Measurements from ENCODE around the gene CHORDC1. TPM values are rescaled to one million over a fixed set of nuclear protein-coding genes. Genes with fewer than 3 reads are reported as not detected.

CHORDC1 gene
- total and polyA plus RNA-seq, 8 donors: 6.0 to 17.3 (median 11.2) TPM

DNA sequence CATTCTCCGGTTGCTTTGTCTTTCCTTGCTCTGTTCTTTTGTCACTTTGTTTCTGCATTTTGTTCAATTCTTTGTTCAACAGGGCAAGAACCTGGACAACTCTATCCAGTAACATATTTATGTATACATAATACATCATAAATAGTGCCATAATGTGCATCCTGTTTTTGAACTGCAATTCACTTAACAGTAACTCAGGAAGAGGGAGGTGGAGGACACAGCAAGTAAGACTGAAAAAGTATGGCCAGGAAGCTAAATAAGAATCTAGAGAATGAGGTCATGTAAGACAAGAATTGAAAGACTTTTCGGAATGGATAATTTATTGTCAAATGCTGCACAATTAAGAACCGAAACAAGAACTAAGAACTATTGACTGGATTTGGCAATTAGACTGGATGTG is 29.2 kb upstream of the CHORDC1 start:
- 70 to 78% methylated on average over 3 of the region's 3 CpGs for WGBS, 2 donors
- no peaks in the 10 kb centered on the region for H3K4me1 ChIP-seq
- no peak for FAIRE-seq
- no peak for ATAC-seq
- no peaks in the 10 kb centered on the region for H3K36me3 ChIP-seq
- intact Hi-C loops (cut with DNase I): no loop called here
- no peaks in the 10 kb centered on the region for H3K9me3 ChIP-seq
- TF ChIP-seq, protein P1, sequence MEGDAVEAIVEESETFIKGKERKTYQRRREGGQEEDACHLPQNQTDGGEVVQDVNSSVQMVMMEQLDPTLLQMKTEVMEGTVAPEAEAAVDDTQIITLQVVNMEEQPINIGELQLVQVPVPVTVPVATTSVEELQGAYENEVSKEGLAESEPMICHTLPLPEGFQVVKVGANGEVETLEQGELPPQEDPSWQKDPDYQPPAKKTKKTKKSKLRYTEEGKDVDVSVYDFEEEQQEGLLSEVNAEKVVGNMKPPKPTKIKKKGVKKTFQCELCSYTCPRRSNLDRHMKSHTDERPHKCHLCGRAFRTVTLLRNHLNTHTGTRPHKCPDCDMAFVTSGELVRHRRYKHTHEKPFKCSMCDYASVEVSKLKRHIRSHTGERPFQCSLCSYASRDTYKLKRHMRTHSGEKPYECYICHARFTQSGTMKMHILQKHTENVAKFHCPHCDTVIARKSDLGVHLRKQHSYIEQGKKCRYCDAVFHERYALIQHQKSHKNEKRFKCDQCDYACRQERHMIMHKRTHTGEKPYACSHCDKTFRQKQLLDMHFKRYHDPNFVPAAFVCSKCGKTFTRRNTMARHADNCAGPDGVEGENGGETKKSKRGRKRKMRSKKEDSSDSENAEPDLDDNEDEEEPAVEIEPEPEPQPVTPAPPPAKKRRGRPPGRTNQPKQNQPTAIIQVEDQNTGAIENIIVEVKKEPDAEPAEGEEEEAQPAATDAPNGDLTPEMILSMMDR (IDR thresholded peaks at IDR 0.05): no peak
- no peak overlapping the region for H3K4me3 ChIP-seq
- no peak overlapping the region for H3K27ac ChIP-seq
- DNase-seq: no peak
- peaks cover 0 to 8% (median 0%) of the 10 kb centered on the region in 4 donors for H3K27me3 ChIP-seq

DNA sequence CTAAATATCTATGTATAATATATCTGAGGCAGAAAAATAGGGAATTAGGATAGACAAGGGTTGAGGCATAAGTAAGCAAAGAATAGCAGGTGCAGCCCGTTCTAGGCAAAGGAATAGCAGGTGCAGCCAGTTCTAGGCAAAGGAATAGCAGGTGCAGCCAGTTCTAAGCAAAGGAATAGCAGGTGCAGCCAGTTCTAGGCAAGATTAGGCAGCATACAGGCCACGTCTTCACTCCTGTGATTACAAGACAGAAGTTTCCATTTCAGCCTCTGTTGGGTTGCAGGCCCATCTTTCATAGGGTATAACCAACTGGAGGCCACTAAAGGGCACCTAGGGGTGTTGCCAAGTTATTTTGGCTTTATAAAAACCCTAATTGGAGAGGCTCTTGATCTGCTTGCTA is 28.8 kb upstream of the CHORDC1 start:
- no peak overlapping the region for H3K4me3 ChIP-seq
- no peak for ATAC-seq
- H3K4me1 ChIP-seq: no peaks in the 10 kb centered on the region
- intact Hi-C loops (cut with DNase I): no loop called here
- WGBS, 2 donors: 40 to 52% methylated on average over 2 of the region's 2 CpGs
- H3K27me3 ChIP-seq: peaks cover 0 to 8% (median 0%) of the 10 kb centered on the region in 4 donors
- TF ChIP-seq, protein P1 (IDR thresholded peaks at IDR 0.05): no peak
- no peak for FAIRE-seq
- no peaks in the 10 kb centered on the region for H3K36me3 ChIP-seq
- no peak for DNase-seq
- H3K9me3 ChIP-seq: no peaks in the 10 kb centered on the region
- H3K27ac ChIP-seq: no peak overlapping the region

DNA sequence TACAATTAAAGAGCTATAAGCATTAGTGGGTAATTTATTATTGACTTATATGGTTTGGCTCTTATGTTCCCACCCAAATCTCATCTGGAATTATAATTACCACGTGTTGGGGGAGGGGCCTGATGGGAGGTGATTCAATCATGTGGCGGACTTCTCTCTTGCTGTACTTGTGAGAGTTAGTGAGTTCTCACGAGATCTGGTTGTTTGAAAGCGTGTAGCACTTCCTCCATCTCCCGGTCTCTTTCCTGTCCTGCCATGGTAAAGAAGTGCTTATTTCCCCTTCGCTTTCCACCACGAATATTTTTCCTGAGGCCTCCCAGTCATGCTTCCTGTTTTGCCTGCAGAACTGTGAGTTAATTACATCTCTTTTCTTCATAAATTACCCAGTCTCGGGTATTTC is 28.1 kb upstream of the CHORDC1 start:
- WGBS, 2 donors: 65 to 68% methylated on average over 8 of the region's 8 CpGs

DNA sequence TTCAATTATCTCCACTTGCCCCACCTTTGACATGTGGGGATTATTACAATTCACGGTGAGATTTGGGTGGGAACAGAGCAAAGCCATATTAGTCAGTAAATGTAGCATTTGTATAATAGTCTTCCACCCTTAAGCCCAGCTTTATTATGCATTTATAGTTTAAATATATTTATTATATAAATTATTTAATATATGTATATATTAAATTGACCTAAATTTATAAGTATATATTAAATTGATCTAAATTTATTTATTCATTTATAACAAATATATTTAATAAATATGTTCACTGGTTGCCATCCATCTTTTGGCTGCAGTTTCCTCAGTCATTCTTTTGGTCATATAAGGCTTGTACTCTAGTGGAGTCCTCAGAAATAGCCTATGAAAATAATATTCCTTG is 23.6 kb upstream of the CHORDC1 start:
- H3K27me3 ChIP-seq: peaks cover 0 to 8% (median 0%) of the 10 kb centered on the region in 4 donors
- no peak overlapping the region for H3K4me3 ChIP-seq
- no peak for ATAC-seq
- no peak for FAIRE-seq
- DNase-seq: no peak
- TF ChIP-seq, protein P1 (IDR thresholded peaks at IDR 0.05): no peak
- intact Hi-C loops (cut with DNase I): no loop called here
- no peaks in the 10 kb centered on the region for H3K36me3 ChIP-seq
- 83 to 84% methylated on average over 1 of the region's 1 CpG for WGBS, 2 donors
- no peak overlapping the region for H3K27ac ChIP-seq
- no peaks in the 10 kb centered on the region for H3K4me1 ChIP-seq
- H3K9me3 ChIP-seq: no peaks in the 10 kb centered on the region

More for the DNA sequence above, 28.1 kb upstream of the CHORDC1 start:
- Histone ChIP-seq H3K4me3 (no peak overlapping the region), H3K27ac (no peak overlapping the region), H3K27me3 (peaks cover 0 to 8% (median 0%) of the 10 kb centered on the region in 4 donors), H3K4me1 (no peaks in the 10 kb centered on the region), H3K36me3 (no peaks in the 10 kb centered on the region), H3K9me3 (no peaks in the 10 kb centered on the region)
- TF ChIP-seq, protein P1 (IDR thresholded peaks at IDR 0.05): no peak
- no peak for FAIRE-seq
- intact Hi-C loops (cut with DNase I): no loop called here
- ATAC-seq: no peak
- DNase-seq: no peak

DNA sequence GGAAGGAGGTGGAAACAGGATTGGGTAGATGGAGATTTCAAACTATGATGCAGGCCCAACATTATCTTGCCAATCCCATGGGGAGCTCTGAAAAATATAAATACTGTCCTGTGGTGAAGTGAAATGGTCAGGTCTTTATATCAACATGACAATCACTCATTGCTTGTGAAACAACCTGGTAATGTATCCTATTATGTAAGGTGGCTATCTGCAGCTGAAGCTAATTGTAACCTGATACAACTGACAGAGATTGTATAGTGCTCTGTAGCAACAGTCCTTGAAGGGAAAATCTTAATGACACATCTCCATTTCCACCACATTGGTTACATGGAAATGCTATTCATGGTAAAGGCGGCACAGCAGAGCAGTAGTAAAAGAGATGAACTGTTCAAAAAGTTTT is 20.7 kb upstream of the CHORDC1 start:
- intact Hi-C loops (cut with DNase I): no loop called here
- ATAC-seq (no peak), FAIRE-seq (no peak), DNase-seq (no peak)
- TF ChIP-seq, protein P1 (IDR thresholded peaks at IDR 0.05): no peak
- WGBS, 2 donors: 68 to 92% methylated on average over 1 of the region's 1 CpG
- Histone ChIP-seq H3K9me3 (no peaks in the 10 kb centered on the region), H3K4me1 (no peaks in the 10 kb centered on the region), H3K36me3 (no peaks in the 10 kb centered on the region), H3K27me3 (peaks cover 0 to 5% (median 0%) of the 10 kb centered on the region in 4 donors), H3K27ac (no peak overlapping the region), H3K4me3 (no peak overlapping the region)
